MCF 10A (cell line): ENCODE data around the gene ME3. TPM values are rescaled to one million over a fixed set of nuclear protein-coding genes. Genes with fewer than 3 reads are reported as not detected.

Experiments
- BruUV-seq: library from RNA; stranded (reverse); fragments of 400-500 nt; replicated peaks from 2 replicates; lab custom pipeline; 2021; lab: Mats Ljungman, UMichigan
- CTCF ChIA-PET: fragments of 300-600 bp; sonication (Branson Sonifier 250); formaldehyde crosslinking; extraction: SDS; loops from one replicate; lab custom pipeline; 2021; ENCODE audit warnings: antibody characterized with exemption, inconsistent platforms; lab: Yijun Ruan, JAX
- POLR2A ChIA-PET: fragments of 300-600, 350-650 bp; sonication (Branson Sonifier 250); formaldehyde crosslinking; extraction: SDS; loops from one replicate; lab custom pipeline; 2020; ENCODE audit warnings: antibody characterized with exemption, inconsistent platforms; lab: Yijun Ruan, JAX
- DNase-seq: peaks from one replicate; pipeline ENCODE4 v3.0.0-alpha.2; 2018; ENCODE audit not compliant: unreplicated experiment
- H3K27ac Mint-ChIP-seq: one replicate; pipeline ENCODE4 v1.8.0; 2022; ENCODE audit warnings: mild to moderate bottlenecking, low read depth, mixed read lengths; ENCODE audit not compliant: unreplicated experiment
- H3K27me3 Mint-ChIP-seq: one replicate; pipeline ENCODE4 v1.8.0; 2022; ENCODE audit warnings: mixed read lengths; ENCODE audit not compliant: insufficient read depth, unreplicated experiment
- H3K36me3 Mint-ChIP-seq: one replicate; pipeline ENCODE4 v1.8.0; 2022; ENCODE audit warnings: mild to moderate bottlenecking, moderate library complexity, mixed read lengths; ENCODE audit not compliant: insufficient read depth, unreplicated experiment
- H3K4me1 Mint-ChIP-seq: one replicate; pipeline ENCODE4 v1.8.0; 2022; ENCODE audit warnings: mixed read lengths; ENCODE audit not compliant: insufficient read depth, unreplicated experiment
- H3K4me3 Mint-ChIP-seq: one replicate; pipeline ENCODE4 v1.8.0; 2022; ENCODE audit warnings: mild to moderate bottlenecking, moderate library complexity, mixed read lengths; ENCODE audit not compliant: unreplicated experiment
- H3K9me3 Mint-ChIP-seq: one replicate; pipeline ENCODE4 v1.8.0; 2022; ENCODE audit warnings: mixed read lengths; ENCODE audit not compliant: unreplicated experiment
- intact Hi-C: fragments of 100-400 bp; cut with micrococcal nuclease; formaldehyde crosslinking; loops from 2 replicates; pipeline ENCODE4 v1.14.1; 2022
- total RNA-seq: library from RNA; stranded (reverse); gene quantifications from 2 replicates; pipeline ENCODE4 v1.2.3, GENCODE V29; 2022
- TF ChIP-seq, protein P1 (sequence below): fragments of 200-600 bp; IDR thresholded peaks from one replicate; pipeline ENCODE4 v1.8.0; 2022; ENCODE audit warnings: antibody characterized with exemption, mild to moderate bottlenecking; ENCODE audit not compliant: unreplicated experiment

The ME3 gene
- total RNA-seq, 1 experiment from 2014 or later: not detected

DNA sequence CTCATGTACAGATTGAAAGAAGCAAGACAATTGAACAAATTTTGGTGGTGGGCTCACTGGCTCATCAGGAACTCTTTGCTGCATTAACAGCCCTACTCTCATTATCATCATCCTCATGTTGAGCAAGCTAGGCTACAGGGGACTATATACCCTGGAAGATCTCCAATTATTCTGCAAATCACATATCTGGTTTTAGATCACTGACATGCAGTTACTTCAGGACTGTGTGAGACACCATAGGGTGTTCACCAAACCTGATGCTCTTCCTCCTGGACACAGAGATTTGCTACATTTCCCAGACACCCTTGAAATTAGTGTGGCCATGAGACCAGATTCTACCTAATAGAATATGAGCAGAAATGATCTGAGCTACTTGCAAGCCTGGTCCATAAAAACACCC is 23.0 kb upstream of the ME3 start:
- H3K36me3 Mint-ChIP-seq: no peaks in the 10 kb centered on the region
- intact Hi-C loops: no loop called here
- H3K27ac Mint-ChIP-seq: peak overlapping the region; percentile 43
- peak; percentile 30 for DNase-seq
- H3K4me3 Mint-ChIP-seq: peak overlapping the region; percentile 10
- no TSS peak for BruUV-seq
- POLR2A ChIA-PET: interaction anchor here (0.6 to 4.0 kb wide), 14 partner anchors 9 to 633 kb away, joined by 3 to 17 read pairs (median 4); no protein-coding TSS in a partner anchor
- TF ChIP-seq, protein P1, sequence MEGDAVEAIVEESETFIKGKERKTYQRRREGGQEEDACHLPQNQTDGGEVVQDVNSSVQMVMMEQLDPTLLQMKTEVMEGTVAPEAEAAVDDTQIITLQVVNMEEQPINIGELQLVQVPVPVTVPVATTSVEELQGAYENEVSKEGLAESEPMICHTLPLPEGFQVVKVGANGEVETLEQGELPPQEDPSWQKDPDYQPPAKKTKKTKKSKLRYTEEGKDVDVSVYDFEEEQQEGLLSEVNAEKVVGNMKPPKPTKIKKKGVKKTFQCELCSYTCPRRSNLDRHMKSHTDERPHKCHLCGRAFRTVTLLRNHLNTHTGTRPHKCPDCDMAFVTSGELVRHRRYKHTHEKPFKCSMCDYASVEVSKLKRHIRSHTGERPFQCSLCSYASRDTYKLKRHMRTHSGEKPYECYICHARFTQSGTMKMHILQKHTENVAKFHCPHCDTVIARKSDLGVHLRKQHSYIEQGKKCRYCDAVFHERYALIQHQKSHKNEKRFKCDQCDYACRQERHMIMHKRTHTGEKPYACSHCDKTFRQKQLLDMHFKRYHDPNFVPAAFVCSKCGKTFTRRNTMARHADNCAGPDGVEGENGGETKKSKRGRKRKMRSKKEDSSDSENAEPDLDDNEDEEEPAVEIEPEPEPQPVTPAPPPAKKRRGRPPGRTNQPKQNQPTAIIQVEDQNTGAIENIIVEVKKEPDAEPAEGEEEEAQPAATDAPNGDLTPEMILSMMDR: no peak
- CTCF ChIA-PET: interaction anchor here (0.6 to 1.6 kb wide), 6 partner anchors 11 to 701 kb away, joined by 3 to 7 read pairs (median 3); no protein-coding TSS in a partner anchor
- H3K4me1 Mint-ChIP-seq: peaks cover 35% of the 10 kb centered on the region
- H3K9me3 Mint-ChIP-seq: no peaks in the 10 kb centered on the region
- no peaks in the 10 kb centered on the region for H3K27me3 Mint-ChIP-seq

- Mint-ChIP-seq H3K36me3 (no peaks in the 10 kb centered on the region), H3K27me3 (no peaks in the 10 kb centered on the region), H3K4me1 (peaks cover 27% of the 10 kb centered on the region), H3K4me3 (no peak overlapping the region), H3K9me3 (no peaks in the 10 kb centered on the region), H3K27ac (no peak overlapping the region)
- ChIA-PET CTCF (interaction anchor here (0.7 kb wide), 1 partner anchor 15 kb away, joined by 6 read pairs; no protein-coding TSS in a partner anchor), POLR2A (no interaction called here)
- no TSS peak for BruUV-seq
- DNase-seq: no peak
- intact Hi-C loops: no loop called here
- TF ChIP-seq, protein P1: no peak
These were observed 21.1 kb upstream of the ME3 start for GRCh38 chr11:86693518-86693917.

GRCh38 chr11:86692746-86693145 is 20.3 kb upstream of the ME3 start:
- Mint-ChIP-seq H3K9me3 (no peaks in the 10 kb centered on the region), H3K27ac (no peak overlapping the region), H3K27me3 (no peaks in the 10 kb centered on the region), H3K4me3 (no peak overlapping the region), H3K4me1 (peaks cover 26% of the 10 kb centered on the region), H3K36me3 (no peaks in the 10 kb centered on the region)
- no TSS peak for BruUV-seq
- POLR2A ChIA-PET: interaction anchor here (0.8 kb wide), 1 partner anchor 11 kb away, joined by 4 read pairs; no protein-coding TSS in a partner anchor
- no peak for DNase-seq
- intact Hi-C loops: no loop called here
- CTCF ChIA-PET: interaction anchor here (0.7 to 0.9 kb wide), 4 partner anchors 14 to 31 kb away, joined by 3 to 6 read pairs (median 3); no protein-coding TSS in a partner anchor
- TF ChIP-seq, protein P1: no peak

DNA sequence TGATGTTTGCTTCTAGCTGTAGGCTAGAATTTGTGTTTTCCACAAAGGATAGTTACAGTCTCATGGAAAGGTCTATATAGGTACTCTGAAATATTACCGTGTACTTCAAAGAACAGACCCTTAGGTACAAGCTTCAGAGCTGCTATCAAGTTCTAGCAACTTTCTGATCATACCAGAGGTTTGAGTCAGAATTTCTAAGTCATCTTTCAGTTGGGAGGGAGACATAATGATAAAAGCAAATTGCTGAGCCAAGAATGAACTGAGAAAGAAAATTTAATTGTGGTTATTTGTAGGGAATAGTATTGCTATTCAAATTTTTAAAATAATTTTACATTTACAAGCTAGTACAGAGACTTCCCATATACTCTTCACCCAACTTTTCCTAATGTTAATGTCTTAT is 19.9 kb upstream of the ME3 start:
- ChIA-PET CTCF (interaction anchor here (0.6 to 0.9 kb wide), 4 partner anchors 15 to 837 kb away, joined by 3 read pairs; partner anchors contain the start of gene CCDC83), POLR2A (interaction anchor here (0.8 kb wide), 1 partner anchor 11 kb away, joined by 4 read pairs; no protein-coding TSS in a partner anchor)
- no peaks in the 10 kb centered on the region for H3K36me3 Mint-ChIP-seq
- H3K27ac Mint-ChIP-seq: no peak overlapping the region
- no peaks in the 10 kb centered on the region for H3K9me3 Mint-ChIP-seq
- TF ChIP-seq, protein P1: no peak
- BruUV-seq: no TSS peak
- intact Hi-C loops: no loop called here
- no peak overlapping the region for H3K4me3 Mint-ChIP-seq
- H3K27me3 Mint-ChIP-seq: no peaks in the 10 kb centered on the region
- DNase-seq: no peak
- H3K4me1 Mint-ChIP-seq: peaks cover 26% of the 10 kb centered on the region
